ENCODE data around the gene TUBA1C.

DNA sequence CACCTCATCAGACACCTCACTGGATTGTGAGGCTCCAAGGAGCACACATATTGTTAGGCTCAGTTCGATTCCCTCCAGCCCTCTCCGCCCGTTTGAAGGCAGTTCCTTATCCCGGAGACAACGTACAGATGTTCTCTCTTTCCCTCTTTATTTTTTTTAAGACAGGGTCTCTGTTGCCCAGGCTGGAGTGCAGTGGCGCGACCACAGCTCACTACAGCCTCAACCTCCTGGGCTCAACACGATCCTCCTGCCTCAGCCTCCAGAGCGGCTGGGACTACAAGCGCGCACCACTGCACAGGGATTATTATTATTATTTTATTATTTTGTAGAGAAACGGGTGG is 57.5 kb downstream of the TUBA1C start:
- no peak for TF ChIP-seq POLR2AphosphoS5 (IDR thresholded peaks at IDR 0.05; ENCODE audit: low read depth, low read length)
- no peak for TF ChIP-seq TAF1 (IDR thresholded peaks at IDR 0.05; ENCODE audit: low read depth, low read length)
- TF ChIP-seq POLR2A (IDR thresholded peaks at IDR 0.05; ENCODE audit: low read depth, low read length), result no peak
- TF ChIP-seq PAX5 (IDR thresholded peaks at IDR 0.05; ENCODE audit: insufficient read depth, low read length, severe bottlenecking), result no peak
- no peak for TF ChIP-seq SPI1 (IDR thresholded peaks at IDR 0.05; ENCODE audit: low read depth, low read length)

All from GM12891 (cell line).